Measurements from ENCODE around the gene FAT2.

DNA sequence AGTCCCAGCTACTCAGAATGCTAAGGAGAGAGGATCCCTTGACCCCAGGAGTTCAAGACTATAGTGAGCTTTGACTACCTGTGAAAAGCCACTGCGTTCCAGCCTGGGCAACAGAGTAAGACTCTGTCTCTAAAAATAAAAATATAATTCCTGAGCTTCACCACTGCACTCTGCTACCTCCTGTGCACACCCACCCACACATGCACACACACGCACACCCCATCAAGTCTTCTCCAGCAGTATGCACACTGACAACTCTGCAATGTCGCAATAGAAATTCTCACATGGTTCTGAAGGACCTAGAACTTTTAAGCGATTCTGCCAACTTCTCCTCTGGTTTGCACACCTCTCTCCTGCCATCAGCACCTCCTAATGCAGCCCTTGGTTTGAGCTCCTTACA lies 47.5 kb upstream of the FAT2 start:
- TF ChIP-seq POLR2A (IDR thresholded peaks at IDR 0.05; ENCODE audit: extremely low read depth, insufficient read length): no peak
- TF ChIP-seq, protein P1, sequence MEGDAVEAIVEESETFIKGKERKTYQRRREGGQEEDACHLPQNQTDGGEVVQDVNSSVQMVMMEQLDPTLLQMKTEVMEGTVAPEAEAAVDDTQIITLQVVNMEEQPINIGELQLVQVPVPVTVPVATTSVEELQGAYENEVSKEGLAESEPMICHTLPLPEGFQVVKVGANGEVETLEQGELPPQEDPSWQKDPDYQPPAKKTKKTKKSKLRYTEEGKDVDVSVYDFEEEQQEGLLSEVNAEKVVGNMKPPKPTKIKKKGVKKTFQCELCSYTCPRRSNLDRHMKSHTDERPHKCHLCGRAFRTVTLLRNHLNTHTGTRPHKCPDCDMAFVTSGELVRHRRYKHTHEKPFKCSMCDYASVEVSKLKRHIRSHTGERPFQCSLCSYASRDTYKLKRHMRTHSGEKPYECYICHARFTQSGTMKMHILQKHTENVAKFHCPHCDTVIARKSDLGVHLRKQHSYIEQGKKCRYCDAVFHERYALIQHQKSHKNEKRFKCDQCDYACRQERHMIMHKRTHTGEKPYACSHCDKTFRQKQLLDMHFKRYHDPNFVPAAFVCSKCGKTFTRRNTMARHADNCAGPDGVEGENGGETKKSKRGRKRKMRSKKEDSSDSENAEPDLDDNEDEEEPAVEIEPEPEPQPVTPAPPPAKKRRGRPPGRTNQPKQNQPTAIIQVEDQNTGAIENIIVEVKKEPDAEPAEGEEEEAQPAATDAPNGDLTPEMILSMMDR (IDR thresholded peaks at IDR 0.05; ENCODE audit: low read depth, low read length): no peak
